Pericardium fibroblast (primary cell): ENCODE measurements around the gene MVD. TPM values are rescaled to one million over a fixed set of nuclear protein-coding genes. Genes with fewer than 3 reads are reported as not detected.

ENCODE experiments used
- total RNA-seq: library from RNA; depleted of rRNA; stranded (reverse); fragments of >200 nt; gene quantifications from 2 replicates; pipeline ENCODE4 v1.2.3, GENCODE V29; 2015

MVD gene, protein sequence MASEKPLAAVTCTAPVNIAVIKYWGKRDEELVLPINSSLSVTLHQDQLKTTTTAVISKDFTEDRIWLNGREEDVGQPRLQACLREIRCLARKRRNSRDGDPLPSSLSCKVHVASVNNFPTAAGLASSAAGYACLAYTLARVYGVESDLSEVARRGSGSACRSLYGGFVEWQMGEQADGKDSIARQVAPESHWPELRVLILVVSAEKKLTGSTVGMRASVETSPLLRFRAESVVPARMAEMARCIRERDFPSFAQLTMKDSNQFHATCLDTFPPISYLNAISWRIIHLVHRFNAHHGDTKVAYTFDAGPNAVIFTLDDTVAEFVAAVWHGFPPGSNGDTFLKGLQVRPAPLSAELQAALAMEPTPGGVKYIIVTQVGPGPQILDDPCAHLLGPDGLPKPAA
- 78.5 and 111 TPM in 2 replicates for total RNA-seq

DNA sequence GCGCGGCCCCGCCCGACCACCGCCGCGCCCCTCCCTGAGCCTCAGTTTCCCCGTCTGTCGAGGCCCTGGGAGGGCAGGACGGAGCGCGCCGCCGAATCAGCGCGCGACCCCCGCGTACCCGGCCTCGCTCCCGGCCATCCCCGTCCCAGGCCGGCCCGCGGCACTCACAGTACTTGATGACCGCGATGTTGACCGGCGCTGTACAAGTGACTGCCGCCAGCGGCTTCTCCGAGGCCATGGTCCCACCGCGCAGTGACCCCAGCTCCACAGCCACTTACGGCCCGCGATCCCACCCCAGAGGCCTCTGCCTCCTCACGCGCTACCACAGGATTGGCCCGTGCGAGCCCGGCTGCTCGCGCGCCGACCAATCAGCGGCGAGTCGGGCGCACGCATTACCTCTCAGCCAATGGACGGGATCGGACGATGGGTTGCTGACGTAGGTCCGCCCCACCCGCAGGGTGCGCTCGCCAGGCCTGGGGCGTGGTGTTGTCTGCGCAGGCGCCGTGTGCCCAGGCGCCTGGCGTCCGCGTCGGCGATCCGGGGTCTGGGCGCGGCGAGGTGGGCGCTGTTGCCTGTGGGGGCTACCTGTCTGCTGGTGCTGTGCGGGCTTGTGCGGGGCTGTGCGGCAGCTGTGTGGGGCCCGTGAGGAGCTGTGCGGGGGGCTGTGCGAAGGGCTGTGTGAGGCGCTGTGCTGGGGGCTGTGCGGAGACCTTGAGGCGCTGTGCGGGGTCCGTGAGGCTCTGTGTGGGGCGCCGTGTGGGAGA lies at the start of gene MVD:
Gene MVD, minus strand, starts transcription at position 249 of the 764 bp plus-strand sequence. Its CDS starts 11 bp downstream, at position 238.

DNA sequence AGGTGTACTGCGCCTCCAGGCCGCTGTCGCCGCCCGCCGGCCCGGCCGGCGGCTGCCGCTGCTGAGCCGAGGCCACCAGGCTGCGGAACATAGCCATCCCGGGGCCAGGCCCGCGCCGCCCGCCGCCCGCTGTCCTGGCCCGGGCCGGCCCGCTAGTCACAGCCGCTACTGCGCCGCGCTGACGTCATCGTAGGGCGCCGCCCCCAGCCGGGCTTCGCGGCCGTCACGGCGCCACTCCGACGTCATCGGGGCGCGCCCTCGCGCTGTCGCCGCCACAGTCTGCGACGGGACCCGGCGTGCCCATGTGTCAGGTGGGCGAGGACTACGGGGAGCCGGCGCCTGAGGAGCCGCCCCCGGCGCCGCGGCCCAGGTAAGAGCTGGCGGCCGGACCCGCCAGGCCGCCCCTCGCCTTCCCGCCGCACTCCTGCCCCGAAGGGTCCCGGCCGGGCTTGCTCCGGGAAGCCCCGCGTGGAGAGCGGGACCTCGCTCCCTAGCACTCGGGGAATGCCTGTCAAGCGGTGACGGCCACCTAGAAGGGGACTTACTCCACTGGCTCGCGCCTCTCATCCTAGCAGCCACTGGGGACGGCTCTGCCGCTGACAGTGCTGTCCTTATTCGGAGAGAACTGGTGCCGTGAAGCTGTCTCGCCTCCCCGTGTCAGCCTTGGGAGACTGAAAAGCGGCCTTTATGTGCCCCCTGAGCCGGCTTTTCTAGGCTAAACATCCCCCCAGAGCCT lies 43.5 kb upstream of the MVD start, which contains the start of the genes CTU2 and RNF166:
Gene CTU2, plus strand, starts transcription at position 275 of the 736 bp plus-strand sequence. Its CDS starts 28 bp downstream, at position 303.
Gene RNF166, minus strand, starts transcription at position 180 of the 736 bp plus-strand sequence. Its CDS starts 83 bp downstream, at position 97.

DNA sequence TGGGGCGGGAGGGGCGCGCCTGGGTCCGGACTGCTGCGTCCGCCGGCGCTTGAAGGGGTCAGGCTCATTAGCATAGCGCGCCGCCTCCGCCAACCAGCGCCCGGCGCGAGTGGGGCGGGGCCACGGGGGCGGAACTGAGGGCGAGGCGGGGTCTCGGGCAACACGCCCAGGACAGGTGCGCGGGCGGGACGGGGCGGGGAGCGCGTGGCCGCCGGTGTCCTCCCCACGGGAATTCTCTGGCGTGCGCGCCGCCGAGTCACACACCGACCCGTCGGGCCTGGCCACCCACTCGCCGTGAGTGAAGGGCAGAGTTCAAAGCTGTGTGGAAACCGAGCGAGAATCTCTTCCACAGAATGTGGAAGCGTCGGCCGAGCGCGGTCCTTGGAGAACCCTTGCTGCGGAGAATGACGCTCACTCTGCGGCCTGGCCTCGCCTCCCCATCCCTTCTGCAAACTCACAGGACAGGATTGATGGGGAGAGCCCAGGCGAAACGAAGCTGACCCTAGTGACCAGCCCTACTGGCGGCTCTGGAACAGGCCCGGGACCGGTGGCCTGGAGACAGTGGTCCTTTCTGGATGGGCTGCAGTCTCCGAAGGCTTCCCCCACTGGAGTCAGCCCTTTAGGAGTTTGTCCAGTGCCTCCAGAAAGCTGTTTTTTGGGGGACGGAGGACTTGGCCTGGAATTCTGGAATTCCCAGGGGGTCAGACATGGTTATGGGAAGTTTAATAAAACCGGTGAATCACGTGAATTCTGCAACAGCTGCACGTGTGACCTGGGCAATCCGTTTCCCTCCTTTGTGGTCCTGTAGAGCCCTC lies 23.8 kb upstream of the MVD start, which contains the start of gene SNAI3:
Gene SNAI3, minus strand, starts transcription at position 69 of the 815 bp plus-strand sequence. CDS start 101 bp downstream, outside the sequence.

DNA sequence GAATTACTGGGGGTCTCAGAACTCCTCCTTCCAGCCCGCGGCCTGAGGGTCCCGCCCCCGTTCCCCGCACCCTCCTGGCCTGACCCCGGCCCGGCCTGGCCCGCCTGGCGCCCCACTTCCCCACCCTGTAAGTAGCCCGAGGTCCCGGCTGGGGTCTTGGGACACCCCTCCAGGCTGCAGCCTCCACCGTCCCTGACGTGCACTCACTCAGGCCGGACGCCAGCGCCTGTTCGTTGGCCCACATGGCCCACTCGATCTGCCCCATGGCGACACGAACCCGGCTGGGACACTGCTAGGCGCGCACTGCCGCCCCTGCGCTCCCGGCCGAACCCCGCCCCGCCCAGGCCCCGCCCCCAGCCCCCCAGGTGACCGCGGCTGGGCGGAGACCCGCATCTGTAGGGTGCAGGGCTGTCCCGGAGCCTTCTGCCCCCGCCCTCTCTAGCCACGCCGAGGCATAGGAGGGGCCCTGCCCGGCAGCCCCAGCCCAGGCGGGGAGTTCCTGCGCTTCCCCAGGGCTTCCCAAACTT lies 12.1 kb downstream of the MVD start, which contains the start of gene CYBA:
Gene CYBA, minus strand, starts transcription at position 305 of the 527 bp plus-strand sequence. Its CDS starts 40 bp downstream, at position 265.

DNA sequence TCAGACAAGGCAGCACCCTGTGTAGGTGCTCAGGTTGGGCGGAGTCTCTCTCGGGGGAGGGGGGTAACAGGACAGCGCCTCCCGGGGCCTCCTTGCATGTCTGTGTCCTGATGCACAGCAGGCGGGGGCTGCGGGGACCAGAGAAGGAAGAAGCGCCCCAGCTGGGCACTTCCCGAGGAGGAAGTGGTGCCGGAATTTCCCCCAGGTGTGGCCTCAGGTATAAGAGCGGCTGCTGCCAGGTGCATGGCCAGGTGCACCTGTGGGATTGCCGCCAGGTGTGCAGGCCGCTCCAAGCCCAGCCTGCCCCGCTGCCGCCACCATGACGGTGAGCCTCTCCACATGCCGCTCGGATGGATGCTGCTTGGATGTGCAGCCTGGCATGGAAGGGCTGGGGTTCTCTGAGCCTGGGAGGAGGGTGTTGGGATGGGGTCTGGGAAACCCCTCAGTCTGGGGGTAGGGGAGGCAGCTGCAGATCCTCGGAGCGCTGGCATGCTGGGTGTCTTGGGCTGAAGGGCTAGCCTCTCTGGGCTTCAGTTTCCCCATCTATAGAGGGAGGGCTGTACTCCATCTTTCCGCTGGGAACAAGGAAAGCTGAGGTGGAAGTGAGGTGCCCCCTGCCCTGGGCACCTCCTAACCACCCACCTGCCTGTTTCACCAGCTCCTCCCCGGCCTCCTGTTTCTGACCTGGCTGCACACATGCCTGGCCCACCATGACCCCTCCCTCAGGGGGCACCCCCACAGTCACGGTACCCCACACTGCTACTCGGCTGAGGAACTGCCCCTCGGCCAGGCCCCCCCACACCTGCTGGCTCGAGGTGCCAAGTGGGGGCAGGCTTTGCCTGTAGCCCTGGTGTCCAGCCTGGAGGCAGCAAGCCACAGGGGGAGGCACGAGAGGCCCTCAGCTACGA lies 24.3 kb downstream of the MVD start, which contains the start of gene IL17C:
Gene IL17C, plus strand, starts transcription at position 250 of the 908 bp plus-strand sequence. Its CDS starts 70 bp downstream, at position 320.

Other genes starting within 250 kb of the MVD start
- 2.8 TPM in 2 replicates for gene ZFPM1, start 209.8 kb downstream of the MVD start, total RNA-seq
- 12.1 and 13.0 TPM in 2 replicates for gene ZC3H18, start 92.7 kb downstream of the MVD start, total RNA-seq
- not detected in 2 replicates for gene IL17C, start 24.5 kb downstream of the MVD start, total RNA-seq
- gene CYBA, start 12.0 kb downstream of the MVD start, total RNA-seq = 145 and 261 TPM in 2 replicates
- gene SNAI3, start 23.4 kb upstream of the MVD start, total RNA-seq = not detected in 2 replicates
- gene RNF166, start 43.3 kb upstream of the MVD start, total RNA-seq = 16.9 and 22.3 TPM in 2 replicates
- 9.1 and 13.4 TPM in 2 replicates for gene CTU2, start 43.4 kb upstream of the MVD start, total RNA-seq
- gene PIEZO1, start 122.1 kb upstream of the MVD start, total RNA-seq = 126 and 134 TPM in 2 replicates
- 1.5 and 5.4 TPM in 2 replicates for gene CDT1, start 140.7 kb upstream of the MVD start, total RNA-seq
- 198 and 228 TPM in 2 replicates for gene APRT, start 148.8 kb upstream of the MVD start, total RNA-seq
- gene GALNS, start 193.9 kb upstream of the MVD start, total RNA-seq = 33.0 and 37.8 TPM in 2 replicates
- gene TRAPPC2L, start 194.0 kb upstream of the MVD start, total RNA-seq = 52.2 and 58.0 TPM in 2 replicates
- gene PABPN1L, start 203.6 kb upstream of the MVD start, total RNA-seq = not detected in 2 replicates